ENCODE data around the gene TMIGD3. TPM values are rescaled to one million over a fixed set of nuclear protein-coding genes. Genes with fewer than 3 reads are reported as not detected.
"Not testable (repeated sequence)": the region's sequence is repeated elsewhere in the genome, so short reads cannot be mapped to it uniquely, and the experiment has no call there.

Gene TMIGD3
- not detected for total RNA-seq

DNA sequence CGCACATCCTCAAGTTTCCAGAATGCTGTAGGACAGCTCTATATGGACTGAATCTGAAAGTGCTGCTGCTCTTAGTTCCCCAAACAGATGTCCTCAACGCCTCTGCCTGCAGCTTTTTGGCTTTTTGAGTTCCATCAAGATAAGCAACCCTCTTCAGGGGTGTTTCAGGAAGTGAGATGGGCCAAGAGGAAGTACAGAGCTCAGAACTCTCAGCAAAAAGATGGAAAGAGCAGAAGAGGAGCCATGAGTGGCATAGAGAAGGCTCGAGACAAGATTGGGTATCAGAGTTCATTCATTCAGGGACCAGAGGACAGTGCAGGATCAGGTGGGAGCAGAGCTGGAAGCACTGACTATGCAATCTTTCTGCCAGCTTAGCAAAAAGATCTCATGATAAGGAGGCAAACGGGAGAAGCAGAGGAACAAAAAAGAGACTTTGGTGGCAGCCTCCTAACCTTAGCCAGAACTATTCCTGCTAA is at the start of gene TMIGD3, which contains the start of gene ADORA3:
TSS of gene TMIGD3 (minus strand) at position 49 of the 476 bp plus-strand sequence. CDS start 279 bp downstream, outside the sequence.
TSS of gene ADORA3 (minus strand) at position 49 of the 476 bp plus-strand sequence. CDS start 279 bp downstream, outside the sequence.
- no peak for ATAC-seq

DNA sequence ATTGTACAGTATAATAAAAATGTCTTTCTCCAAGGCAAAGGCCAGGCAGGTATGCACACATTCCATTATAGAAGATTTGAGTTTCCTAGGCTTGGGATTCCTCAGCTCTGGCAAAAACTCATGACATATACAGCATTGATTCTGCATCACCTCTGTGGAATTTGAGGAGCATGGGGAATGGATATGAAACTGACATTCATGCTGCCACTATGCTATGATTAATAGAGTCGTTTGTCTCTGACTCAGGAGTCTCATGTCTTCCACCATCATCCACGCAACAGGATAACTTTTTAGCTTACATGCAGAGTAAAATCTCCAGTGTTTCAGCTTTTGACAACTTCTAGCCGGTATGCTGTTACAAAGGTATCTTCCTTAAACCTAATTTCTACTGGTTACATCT is 49.8 kb upstream of the TMIGD3 start:
- ATAC-seq: no peak

DNA sequence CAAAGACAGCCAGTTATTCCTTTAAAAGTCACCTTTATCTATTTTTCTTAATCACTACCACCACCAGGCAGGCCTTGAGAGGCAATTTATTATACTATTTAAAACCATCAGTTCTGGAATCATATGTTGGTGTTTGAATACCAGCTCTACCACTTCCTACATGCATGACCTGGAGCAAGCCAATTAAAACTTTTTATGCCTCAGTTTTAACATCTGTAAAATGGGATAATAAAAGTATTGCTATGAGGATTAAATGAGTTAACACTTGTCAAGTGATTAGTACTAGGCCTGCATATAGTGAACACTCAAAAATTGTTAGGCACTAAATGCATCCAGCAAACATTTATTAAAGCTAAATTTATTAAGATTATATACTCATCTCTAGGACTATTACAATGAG is 49.2 kb upstream of the TMIGD3 start:
- no peak for ATAC-seq

DNA sequence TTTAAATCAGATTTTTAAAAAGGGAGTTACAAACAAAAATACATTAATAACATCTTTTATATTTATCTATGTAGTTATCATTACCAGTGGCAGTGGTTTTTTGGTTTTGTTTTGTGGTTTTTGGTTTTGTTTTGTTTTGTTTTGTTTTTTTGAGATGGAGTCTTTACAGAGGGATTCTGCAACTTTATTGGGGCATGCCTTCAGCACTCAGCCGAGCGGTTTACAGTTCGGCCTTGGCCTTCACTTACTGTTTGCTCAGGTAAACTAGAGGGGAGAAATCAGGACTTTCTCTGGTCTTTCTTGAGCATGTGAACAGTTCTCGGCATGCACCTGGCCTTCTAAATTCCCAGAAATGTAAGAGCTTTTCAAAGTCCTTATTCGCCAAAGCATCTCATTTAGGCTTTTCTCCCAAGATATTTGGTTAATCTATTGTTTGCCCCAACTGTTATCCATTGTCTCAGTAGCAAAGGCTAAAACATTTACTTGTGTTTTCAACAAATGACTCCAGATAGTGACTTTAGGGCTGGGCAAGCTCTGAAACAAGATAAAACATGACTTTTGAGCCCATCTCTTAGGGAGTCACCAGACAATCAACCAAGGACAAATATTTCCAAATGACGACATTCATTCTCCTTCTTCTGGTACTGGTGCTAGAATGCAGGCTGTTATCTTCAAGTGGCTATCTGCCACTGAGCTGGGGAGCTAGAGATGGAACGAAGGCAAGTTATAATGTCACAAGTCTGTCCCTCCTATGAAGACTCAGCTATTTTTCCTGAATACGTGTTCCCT is 48.4 kb upstream of the TMIGD3 start:
- ATAC-seq: no peak

DNA sequence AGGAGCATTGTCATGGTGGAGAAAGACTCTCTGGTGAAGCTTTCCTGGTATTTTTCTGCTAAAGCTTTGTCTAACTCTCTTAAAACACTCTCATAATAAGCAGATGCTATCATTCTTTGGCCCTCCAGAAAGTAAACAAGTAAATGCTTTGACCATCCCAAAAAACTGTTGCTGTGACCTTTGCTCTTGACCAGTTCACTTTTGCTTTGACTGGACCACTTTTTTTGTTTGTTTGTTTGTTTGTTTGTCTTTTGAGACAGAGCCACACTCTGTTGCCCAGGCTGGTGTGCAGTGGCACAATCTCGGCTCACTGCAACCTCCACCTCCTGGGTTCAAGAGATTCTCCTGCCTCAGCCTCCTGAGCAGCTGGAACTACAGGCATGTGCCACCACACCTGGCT is 44.4 kb upstream of the TMIGD3 start:
- ATAC-seq: not testable (repeated sequence)

DNA sequence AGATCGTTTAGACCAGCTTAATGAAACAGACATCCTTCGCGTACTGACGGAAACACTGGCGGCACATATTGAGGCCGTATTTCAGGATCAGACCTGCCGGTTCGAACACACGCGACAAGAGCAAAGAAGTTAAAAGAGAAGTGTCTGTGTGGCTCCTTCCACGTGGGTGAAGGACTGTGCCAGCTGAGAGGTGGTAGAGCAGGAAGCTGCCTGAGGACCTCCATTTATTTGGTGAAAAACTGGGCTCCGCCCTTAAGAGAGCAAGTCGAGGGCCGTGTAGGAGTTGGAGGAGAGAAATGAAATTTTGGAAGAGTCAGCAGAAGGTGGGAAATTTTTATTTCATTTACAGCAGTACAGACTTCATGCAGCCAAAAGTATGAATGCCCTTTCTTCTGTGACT is 38.8 kb upstream of the TMIGD3 start:
- ATAC-seq: no peak

DNA sequence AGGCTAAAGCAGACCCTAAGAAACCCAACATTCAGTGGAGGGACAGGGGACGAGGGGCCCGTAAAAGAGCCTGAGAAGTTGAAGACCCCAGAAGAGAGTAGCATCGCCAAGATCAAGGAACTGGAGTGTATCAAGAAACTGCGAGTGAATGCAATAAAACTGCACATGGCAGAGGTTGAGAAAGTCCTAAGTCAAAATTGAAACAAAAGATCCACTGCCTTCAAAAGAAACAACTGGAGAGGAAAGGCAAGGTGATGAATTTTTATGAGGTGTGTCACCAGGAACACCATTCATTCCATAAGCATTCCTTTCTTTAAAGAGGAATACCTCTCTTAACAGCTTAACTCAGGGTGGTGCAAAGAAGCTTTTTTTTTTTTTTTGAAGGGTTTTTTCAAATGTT is 38.3 kb upstream of the TMIGD3 start:
- ATAC-seq: no peak

DNA sequence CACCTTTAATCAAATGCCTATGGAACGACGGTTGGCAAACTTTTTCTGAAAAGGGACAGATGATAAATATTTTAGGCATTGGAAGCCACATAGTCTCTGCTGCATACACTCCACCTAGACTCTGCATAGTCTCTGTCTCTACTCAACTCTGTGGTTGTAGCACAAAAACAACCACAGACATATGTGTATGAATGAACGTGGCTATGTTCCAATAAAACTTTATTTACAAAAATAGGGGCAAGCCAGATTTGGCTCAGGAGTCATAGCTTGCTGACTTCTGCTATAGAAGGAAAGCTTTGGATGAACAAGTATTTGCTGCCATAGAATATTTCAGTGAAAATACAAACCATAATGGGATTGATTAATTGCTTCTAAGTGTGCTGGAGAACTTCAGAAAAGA is 37.5 kb upstream of the TMIGD3 start:
- ATAC-seq: no peak

DNA sequence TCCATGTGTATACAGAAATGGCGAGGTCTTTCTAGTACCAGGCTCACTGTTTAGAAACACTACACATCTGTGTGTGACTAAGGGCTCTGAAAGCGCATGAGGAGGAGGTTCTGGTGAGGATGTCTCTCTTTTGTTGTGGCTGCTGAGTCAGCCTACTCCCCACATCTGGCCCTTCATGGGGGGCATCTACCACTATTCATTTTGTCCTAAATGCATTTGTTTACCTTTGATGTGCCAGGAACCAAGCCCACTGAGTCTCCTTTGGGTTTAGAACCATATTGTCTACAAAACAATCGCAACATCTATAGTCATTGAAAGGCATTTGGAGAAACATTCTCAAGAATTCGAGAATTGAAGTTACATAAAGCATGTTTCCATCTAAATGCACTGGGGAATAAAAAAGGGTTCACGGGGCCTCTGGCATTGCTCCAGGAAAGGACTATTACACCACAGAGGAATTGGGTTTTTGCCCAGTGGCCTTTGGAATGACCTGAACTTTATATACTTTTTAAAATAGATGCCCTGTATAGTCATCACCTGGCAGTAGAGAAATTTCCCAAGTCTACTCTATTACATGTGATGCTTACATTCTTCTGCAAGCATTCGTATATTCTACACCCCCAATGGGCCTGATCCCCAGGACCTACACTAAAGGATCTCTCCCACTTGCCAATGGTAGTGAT is 35.1 kb upstream of the TMIGD3 start:
- ATAC-seq: no peak

DNA sequence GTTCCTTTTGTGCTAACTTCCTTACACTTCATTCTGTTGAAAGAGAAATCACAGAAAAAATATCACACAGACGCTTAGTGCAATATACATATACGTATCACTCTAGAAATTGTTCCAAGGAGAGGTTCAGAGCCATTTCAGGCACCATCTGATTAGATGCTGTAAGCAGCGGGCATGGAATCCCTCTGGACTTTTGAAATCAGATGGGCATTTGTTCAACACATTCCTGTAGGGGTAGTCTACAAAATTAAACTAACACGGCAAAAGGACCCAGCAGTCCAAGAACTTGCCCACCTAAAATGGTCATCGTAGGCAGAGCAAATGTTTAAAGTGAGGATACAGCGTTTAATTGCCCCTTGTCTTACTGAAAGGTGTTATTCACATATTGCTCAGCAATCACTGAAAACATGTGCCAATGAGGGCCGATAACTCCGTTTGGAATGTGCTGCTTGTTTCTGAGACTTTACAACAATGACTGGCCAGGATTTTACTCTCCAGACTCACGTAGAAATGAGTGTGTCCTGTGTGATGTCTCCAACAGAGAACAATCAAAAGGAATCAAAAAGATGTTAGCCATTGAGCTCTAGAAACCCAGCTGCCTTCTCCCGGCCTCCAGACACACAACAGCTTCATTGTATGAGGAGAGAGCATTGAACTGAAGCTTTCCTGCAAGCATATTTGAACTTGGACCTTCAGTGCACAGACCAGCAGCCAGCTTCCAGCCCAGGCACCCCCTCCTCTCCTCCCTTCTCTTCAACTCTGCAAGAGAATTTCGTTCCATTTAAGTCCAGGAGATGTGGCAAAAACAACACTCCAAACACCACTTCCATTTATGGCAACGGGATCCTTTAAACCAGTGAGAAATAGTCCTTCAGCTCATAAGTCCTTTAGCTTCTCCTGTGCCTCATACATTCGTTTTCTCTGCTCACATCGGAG is 32.1 kb upstream of the TMIGD3 start:
- no peak for ATAC-seq

DNA sequence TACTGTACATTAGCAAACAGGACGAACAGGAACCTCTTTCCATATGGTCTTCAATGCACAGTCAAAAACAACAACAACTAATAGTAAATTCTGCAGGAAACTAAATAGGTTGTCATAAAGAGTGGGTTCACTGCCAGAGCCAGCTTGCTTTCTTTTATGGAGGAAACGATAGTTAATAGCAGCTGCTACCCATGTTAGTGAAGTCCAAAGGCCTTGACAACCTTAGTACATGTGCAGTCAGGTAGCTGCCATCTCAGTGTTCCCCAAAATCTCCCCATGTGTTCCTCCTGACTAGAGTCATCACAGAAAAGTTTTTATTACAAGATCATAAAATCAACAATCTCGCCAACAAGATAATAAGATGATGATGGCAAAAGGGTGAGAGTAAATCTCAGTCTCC is 16.6 kb upstream of the TMIGD3 start:
- no peak for ATAC-seq

DNA sequence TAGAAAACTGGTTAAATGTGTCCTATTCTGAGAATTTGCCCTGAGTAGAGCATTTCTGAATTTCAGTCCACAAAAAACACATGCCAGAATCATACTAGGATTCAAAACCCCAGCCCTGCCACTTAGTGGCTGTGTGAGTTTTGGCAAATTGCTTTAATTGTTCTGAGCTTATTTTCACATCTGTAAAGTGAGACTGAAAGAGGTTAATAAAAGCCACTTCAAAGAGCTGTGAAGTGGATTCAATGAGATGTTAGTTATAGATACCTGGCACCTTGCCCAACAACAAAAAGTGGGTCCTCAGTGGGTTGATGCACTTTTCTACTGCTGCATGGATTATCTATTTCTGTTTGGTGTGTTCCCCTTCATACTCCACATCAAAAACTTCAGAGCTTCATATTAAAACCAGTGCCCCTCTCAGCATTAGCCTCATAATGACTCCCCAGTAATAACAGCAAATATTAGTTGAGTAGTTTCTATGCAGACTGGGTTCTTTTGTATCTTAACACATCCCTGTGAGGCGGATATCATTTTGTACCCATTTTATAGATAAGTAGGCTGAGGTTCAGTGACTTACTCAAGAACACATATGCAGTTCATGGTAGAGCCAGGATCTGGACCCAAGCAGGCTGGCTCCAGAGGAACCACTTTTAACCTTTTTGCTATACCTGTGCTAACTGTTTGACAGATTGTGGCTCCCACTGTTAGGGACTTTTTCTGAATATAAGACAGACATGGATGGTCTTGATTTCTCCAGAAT is 14.2 kb upstream of the TMIGD3 start:
- no peak for ATAC-seq

DNA sequence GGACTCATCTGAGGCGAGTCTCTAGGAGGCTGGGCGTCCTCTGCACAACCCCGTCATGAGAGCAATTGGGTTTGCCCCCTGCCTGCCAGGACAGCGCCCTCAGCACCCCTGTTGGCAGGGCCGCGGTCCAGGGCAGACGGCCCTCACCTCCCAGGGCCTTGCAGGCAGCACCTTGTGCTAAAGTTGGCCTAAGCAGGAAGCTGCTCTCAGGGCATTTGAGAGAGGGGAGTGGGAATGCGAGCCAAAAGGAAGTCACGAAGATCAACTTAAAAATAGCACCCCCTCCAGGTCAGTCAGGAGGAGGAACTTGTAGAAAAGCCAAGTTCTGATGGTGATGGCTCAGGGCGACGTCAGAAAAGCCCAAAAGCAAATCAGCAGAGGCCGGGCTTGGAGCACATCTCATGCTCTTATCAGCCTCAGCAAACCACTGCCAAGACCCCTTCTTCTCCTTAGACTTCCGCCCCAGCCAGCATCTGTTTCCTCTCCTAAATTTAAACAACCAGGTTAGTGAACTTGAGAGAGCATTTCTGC is 12.6 kb upstream of the TMIGD3 start:
- peak; percentile 66 for ATAC-seq

DNA sequence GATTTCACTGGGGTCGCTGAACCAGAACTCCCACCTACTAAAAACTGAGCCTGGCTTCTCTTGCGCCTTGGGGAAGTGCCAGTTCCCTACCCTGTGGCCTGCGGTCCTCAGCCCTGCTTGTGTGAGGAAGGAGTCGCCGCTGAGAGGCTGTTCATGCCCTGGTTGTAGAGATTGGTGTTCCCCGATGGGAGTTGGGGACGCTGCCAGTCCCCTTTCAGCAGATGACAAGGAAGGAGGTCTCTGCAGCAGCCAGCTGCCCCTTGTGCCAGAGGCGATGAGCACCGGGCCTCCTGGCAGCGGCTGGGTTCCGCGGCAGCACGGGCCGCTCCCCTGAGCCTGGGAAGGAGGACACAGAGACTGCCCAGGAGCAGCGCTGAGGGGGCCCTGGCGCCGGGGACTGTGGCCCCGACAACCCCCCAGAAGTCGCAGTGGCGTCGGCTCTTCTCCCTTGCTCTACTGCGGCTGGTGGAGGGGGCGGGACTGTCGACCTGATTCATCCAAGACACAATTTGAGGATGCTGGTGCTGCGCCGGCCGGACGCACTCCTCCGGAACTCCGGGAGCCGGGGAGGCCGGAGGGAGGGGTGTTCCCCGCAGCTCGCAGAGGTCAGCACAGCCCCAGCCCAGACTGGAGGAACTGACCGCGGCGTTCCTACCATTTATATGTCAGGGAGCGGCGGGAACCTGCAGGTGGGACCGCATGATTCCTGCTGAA is 12.0 kb upstream of the TMIGD3 start:
- ATAC-seq: peak; percentile 60

DNA sequence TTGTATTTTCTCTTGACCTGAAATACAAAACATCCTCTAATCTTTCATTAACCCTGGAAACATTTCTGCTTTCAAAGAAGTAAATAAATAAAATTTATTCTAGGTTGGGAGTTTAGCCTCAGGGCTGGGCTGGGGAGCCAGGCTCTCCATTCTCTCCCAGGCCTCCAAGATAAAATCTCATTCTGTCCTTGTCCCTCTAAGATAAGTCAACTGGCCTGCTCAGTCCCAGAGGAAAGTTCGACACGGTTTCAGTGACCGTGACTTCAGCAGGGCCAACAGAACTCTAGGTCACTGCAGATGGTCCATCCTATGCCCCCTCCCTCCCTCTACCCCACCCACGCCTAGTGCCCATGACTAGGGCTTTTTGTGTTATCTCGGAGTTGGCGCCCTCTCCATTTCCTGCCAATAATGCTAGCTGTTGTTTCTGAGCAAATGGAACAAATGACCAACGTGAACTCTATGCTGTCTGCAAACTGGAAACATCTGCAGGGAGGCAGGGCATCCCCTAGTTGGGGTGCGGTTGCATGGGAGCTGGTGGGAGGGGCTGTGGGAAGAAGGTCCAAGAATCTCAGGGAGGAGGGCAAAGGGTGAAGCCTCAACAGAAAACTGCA is 10.1 kb upstream of the TMIGD3 start:
- no peak for ATAC-seq

DNA sequence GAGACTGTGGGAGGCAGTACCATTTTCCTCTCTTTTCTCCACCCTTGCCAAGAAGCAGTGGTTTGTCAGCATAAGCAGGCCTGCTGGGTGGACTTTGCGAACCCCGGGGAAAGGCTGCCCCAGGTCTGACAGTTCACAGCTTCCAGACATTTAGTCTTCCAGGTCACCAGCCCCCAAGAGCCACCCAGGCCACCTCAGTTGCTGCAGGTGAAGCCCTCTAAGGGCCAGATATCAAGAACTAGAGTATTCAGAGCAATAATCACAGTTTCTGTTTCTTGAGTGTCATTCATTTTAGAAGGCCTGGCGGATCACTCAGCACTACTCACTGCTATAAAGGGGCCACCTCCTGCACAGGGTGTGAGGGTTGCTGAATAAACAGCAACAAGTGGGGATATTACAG is 9.5 kb upstream of the TMIGD3 start:
- no peak for ATAC-seq

DNA sequence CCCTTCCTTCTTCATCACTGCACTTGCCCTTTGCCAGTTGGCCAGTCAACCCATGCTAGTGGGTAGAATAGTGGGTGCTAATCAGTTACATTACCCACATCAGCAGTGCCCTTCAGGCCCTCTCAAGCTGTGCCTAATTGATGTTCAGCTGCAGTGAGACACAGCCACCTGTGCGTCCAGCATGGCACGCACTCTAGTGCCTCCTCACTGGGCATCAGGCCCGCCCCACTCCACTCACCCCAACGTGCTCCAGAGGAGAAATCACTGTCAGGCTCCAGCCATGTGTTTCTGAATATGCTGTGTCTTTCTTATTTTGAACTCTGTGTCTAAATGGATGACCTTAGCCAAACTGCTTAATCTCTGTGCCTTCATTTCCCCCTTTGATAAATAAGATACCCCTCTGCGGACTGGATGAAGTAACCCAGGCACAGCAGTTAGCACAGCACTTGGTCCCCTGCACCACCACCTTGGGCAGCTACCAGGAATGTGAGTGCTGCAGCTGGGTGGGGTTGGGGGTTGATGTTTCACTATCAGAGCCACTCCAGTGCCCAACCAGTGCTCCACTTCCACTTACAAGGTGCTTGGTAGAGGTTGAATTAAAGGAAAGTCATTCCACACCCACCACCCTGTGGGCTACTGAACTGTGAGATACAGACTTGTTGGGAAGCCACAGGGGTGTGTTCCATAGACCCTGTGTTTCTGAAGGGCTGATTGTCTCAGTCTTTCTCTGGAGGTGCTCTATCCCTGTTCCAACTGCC is 8.9 kb upstream of the TMIGD3 start:
- ATAC-seq: no peak

DNA sequence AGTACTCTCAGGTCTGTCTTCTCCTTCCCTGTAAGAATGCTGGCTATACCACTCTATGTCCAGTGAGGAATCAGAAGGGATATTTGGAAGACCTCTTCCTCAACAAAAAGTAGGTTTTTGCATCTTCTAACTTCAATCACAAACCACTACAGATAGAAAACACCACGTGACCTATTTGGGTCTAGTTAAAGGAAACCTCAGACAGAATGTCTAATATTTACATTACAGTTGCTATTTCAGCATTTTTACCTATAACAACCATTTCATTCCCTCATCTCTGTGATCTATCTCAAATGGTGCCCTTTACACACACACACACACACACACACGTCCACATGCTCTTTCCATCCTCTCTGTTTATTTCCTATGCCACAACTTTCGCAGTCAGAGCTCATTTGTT is 7.9 kb upstream of the TMIGD3 start:
- no peak for ATAC-seq

DNA sequence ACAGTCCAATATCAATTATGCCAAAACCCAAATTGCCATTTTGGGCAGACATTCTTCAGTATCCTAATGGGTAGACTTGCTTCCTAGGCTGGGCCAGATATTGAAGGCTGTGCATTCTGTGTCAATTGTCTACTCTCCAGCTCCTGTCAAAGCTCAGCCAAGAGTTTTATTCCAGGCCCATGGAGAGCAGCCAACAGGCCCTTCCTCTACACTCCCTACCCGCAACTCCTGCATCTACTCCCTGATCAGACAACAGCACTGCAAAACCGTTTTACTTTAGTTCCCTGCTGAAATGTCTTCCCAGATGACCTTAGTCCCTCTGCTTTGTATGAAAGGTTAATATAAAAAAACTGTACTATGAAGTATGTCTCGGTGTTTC is 6.6 kb upstream of the TMIGD3 start:
- no peak for ATAC-seq
